Measurements from ENCODE around the gene SETD1A.

The SETD1A gene

GRCh38 chr16:30953511-30954124 is 3.9 kb upstream of the SETD1A start:
- peak; percentile 43 for DNase-seq (ENCODE audit: low read depth)

GRCh38 chr16:30954993-30955392 is 2.6 kb upstream of the SETD1A start:
- no peak for DNase-seq (ENCODE audit: low read depth)

GRCh38 chr16:30956601-30957455 is 726 bp upstream of the SETD1A start:
- DNase-seq (ENCODE audit: low read depth) = peak; percentile 76

- no peak for DNase-seq (ENCODE audit: low read depth)
Measured at GRCh38 chr16:30958175-30959079, 873 bp downstream of the SETD1A start.

GRCh38 chr16:30961384-30961783 is 3.8 kb downstream of the SETD1A start:
- no peak for DNase-seq (ENCODE audit: low read depth)

GRCh38 chr16:30963925-30964511 is 6.5 kb downstream of the SETD1A start:
- DNase-seq (ENCODE audit: low read depth) = no peak

- no peak for DNase-seq (ENCODE audit: low read depth)
Measured at GRCh38 chr16:30964574-30965226, 7.1 kb downstream of the SETD1A start.

DNA sequence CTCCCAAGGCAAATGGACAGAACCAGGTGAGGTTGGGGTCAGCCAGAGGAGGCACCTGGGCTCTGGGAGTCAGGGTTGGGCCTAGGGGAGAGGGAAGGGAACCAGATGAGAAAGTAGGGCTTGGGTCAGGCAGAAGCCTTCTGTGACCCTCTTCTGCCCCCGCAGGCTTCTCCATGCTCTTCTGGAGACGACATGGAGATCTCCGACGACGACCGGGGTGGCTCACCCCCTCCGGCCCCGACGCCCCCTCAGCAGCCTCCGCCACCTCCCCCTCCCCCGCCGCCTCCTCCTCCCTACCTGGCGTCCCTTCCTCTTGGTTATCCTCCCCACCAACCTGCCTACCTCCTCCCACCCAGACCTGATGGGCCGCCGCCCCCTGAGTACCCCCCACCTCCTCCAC is 7.9 kb downstream of the SETD1A start:
- no peak for DNase-seq (ENCODE audit: low read depth)

- DNase-seq (ENCODE audit: low read depth) = no peak
Measured at GRCh38 chr16:30966033-30966619, 8.6 kb downstream of the SETD1A start.

DNA sequence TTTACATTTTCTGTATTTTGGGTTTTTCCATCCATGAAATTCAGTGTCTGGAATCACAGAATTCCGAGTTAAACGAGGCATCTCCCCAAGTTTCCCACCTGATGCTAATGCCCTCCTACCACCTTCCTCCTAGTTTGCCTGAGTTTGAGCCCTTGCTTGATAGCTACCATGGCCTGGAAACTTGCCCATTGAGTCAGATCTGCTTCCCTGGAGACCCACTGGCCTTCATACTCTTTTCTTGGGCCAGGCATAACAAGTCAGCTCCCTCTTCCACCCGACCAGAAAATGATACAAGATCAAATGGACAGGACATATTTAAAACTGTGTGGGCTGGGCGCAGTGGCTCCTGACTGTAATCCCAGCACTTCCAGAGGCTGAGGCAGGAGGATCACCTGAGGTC is 10.2 kb downstream of the SETD1A start:
- DNase-seq (ENCODE audit: low read depth) = no peak

- no peak for DNase-seq (ENCODE audit: low read depth)
Measured at GRCh38 chr16:30969246-30969842, 11.8 kb downstream of the SETD1A start.

DNA sequence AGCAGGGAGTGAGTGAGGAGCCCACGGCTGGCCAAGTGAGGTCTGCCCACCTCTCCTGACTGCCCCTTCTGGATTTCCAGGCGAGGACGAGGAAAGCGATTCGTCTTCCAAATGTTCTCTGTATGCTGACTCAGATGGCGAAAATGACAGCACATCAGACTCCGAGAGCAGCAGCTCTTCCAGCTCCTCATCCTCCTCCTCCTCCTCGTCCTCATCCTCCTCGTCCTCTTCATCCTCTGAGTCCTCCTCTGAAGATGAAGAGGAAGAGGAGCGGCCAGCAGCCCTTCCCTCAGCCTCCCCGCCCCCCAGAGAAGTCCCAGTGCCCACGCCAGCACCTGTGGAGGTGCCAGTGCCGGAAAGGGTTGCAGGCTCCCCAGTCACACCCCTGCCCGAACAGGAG is 13.7 kb downstream of the SETD1A start:
- DNase-seq (ENCODE audit: low read depth) = no peak

- no peak for DNase-seq (ENCODE audit: low read depth)
Measured at GRCh38 chr16:30972872-30973271, 15.3 kb downstream of the SETD1A start.

GRCh38 chr16:30974348-30974747 is 16.8 kb downstream of the SETD1A start:
- DNase-seq (ENCODE audit: low read depth) = no peak

GRCh38 chr16:30976486-30976885 is 18.9 kb downstream of the SETD1A start:
- no peak for DNase-seq (ENCODE audit: low read depth)

DNA sequence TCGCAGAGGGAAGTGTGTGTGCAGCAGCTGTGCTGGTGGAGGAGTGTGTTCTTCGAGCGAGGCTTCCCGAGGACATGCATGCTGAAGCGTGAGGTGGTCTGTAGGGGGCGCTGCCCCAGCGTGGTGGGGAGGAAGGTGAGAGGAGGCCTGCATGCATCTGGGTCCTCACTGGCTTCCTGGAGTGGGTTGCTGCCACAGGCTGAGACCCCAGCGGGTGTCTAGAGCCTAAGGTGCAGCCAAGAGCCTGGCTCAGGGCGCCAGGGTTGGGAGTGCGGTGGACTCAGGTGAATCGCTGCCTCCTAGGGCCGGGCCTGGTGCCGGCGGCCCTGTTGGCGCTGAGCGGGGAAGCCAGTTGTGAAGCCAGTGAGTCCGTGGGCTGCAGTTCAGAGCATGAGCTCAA is 19.9 kb downstream of the SETD1A start:
- no peak for DNase-seq (ENCODE audit: low read depth)

DNA sequence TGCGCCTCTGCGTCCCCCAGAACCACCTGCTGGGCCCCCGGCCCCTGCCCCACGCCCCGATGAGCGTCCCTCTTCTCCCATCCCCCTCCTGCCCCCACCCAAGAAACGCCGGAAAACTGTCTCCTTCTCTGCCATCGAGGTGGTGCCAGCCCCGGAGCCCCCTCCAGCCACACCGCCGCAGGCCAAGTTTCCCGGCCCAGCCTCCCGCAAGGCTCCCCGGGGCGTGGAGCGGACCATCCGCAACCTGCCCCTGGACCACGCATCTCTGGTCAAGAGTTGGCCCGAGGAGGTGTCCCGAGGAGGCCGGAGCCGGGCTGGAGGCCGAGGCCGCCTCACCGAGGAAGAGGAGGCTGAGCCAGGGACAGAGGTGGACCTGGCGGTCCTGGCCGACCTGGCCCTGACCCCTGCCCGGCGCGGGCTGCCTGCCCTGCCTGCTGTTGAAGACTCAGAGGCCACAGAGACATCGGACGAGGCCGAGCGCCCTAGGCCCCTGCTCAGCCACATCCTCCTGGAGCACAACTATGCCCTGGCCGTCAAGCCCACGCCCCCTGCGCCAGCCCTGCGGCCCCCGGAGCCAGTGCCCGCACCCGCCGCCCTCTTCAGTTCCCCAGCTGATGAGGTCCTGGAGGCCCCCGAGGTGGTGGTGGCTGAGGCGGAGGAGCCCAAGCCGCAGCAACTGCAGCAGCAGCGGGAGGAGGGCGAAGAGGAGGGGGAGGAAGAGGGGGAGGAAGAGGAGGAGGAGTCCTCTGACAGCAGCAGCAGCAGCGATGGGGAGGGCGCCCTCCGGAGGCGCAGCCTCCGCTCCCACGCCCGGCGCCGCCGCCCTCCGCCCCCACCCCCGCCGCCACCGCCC is 21.8 kb downstream of the SETD1A start:
- DNase-seq (ENCODE audit: low read depth) = no peak

DNA sequence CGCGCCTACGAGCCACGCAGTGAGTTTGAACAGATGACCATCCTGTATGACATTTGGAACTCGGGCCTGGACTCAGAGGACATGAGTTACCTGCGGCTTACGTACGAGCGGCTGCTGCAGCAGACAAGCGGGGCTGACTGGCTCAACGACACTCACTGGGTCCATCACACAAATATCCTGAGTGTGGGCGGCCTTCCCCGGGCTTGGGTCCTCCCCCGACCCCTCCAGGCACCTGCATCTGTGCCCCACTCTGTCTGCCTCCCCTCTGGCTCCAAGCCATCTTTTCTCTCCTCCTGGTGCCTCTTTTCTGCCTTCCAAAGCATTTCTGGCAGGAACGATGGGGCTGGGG is 22.4 kb downstream of the SETD1A start:
- no peak for DNase-seq (ENCODE audit: low read depth)

- no peak for DNase-seq (ENCODE audit: low read depth)
Measured at GRCh38 chr16:30980434-30980833, 22.9 kb downstream of the SETD1A start.

DNA sequence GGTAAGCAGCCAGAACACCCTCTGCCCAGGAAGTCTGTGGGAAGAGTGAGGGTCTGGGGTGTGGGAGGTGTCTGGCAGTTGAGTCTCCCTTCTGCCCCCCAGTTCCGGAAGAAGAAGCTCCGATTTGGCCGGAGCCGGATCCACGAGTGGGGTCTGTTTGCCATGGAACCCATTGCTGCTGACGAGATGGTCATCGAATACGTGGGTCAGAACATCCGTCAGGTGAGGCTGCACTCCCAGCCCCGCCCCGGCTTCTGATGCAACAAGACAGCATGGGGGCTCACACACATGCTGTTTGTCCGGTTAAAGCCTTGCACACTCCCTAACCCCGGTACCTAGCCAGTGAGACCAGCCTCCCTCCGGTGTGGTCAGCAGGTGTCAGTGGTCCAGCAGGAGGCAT is 23.4 kb downstream of the SETD1A start:
- no peak for DNase-seq (ENCODE audit: low read depth)
